Right cardiac atrium (tissue), 5 donors: ENCODE data around the gene CRIP1. TPM values are rescaled to one million over a fixed set of nuclear protein-coding genes. Genes with fewer than 3 reads are reported as not detected.
A peak's percentile ranks its signal among the peaks of the same experiment; 100 is the strongest.

Experiments used
- ATAC-seq, 2 donors: fragments of 200-7000 bp; cut with Tn5 transposase; one replicate each; pipeline versions ENCODE4 v1.8.0 to v1.9.1; 2020; ENCODE audit warnings: moderate library complexity in 2 of 2, mild to moderate bottlenecking in 1 of 2
- DNase-seq, 3 donors: peaks; one replicate each; pipeline ENCODE4 v3.0.0-alpha.2; 2020
- H3K27ac ChIP-seq: one replicate; pipeline ENCODE4 v1.5.1; 2013; ENCODE audit warnings: mild to moderate bottlenecking, low read length, control low read depth, moderate library complexity
- H3K27me3 ChIP-seq: one replicate; pipeline ENCODE4 v1.6.1; 2013; ENCODE audit not compliant: control insufficient read depth, insufficient read depth
- H3K4me1 ChIP-seq: one replicate; pipeline ENCODE4 v1.6.1; 2013; ENCODE audit warnings: low read length; ENCODE audit not compliant: control insufficient read depth, insufficient read depth
- H3K4me3 ChIP-seq: one replicate; pipeline ENCODE4 v1.5.1; 2013; ENCODE audit warnings: low read length, control low read depth
- H3K9me3 ChIP-seq: one replicate; pipeline ENCODE4 v1.6.1; 2013; ENCODE audit warnings: low read length; ENCODE audit not compliant: control insufficient read depth
- WGBS: extraction: QIAGEN DNeasy Blood & Tissue Kit; methylation state at CpG from one replicate; pipeline ENCODE4 v1.1.7; 2013; 5-methylcytosine and 5-hydroxymethylcytosine counted together
- intact Hi-C, 4 donors: fragments of 100-400 bp; cut with DNase I; formaldehyde crosslinking; loops; one replicate each; pipeline versions ENCODE4 v1.11.0 to v1.14.0; 2022 to 2023
- polyA plus RNA-seq: library from polyadenylated mRNA; stranded (reverse); fragments of 200-250 nt; gene quantifications from one replicate; pipeline ENCODE4 v1.2.3, GENCODE V29; 2013
- total RNA-seq, 4 donors: library from RNA; stranded (reverse); fragmentation: NEBNext Ultra II Directional; extraction: Animal tissue kit (Norgen Biotek cat#: 25700); gene quantifications; one replicate each; pipeline ENCODE4 v1.2.1, GENCODE V29; 2021
- donor health status: healthy with polysubstance abuse.
- donor health status: DM: no; HTN: yes; CAD: no.
- donor health status: DM: no; HTN: no; CAD: no.
- donor health status: DM: no; HTN: yes; CAD: no; lungs with severe emphysema.
- donor health status: DM: yes; HTN: yes; CAD: no.

The CRIP1 gene
- total and polyA plus RNA-seq, 5 donors = 161 to 243 (median 204) TPM

- Histone ChIP-seq H3K9me3 (no peaks in the 10 kb centered on the region), H3K27me3 (no peaks in the 10 kb centered on the region), H3K4me3 (no peak overlapping the region), H3K4me1 (no peaks in the 10 kb centered on the region), H3K27ac (no peak overlapping the region)
- DNase-seq (peak in 1 of 3 donors; percentile 71), ATAC-seq (no peak)
- intact Hi-C loops = no loop called here
- WGBS = 72% methylated on average over 29 of the region's 29 CpGs
These were observed 17.4 kb downstream of the CRIP1 start for GRCh38 chr14:105503935-105504692.

GRCh38 chr14:105505101-105505500, 18.4 kb downstream of the CRIP1 start:
- no peak overlapping the region for H3K27ac ChIP-seq
- H3K27me3 ChIP-seq = no peaks in the 10 kb centered on the region
- ATAC-seq (no peak), DNase-seq (no peak)
- intact Hi-C loops = no loop called here
- no peaks in the 10 kb centered on the region for H3K9me3 ChIP-seq
- no peaks in the 10 kb centered on the region for H3K4me1 ChIP-seq
- 87% methylated on average over 16 of the region's 16 CpGs for WGBS
- H3K4me3 ChIP-seq = no peak overlapping the region

- H3K9me3 ChIP-seq = no peaks in the 10 kb centered on the region
- no peak overlapping the region for H3K27ac ChIP-seq
- intact Hi-C loops = no loop called here
- H3K4me1 ChIP-seq = no peaks in the 10 kb centered on the region
- 77% methylated on average over 17 of the region's 17 CpGs for WGBS
- H3K4me3 ChIP-seq = no peak overlapping the region
- no peaks in the 10 kb centered on the region for H3K27me3 ChIP-seq
- DNase-seq (no peak), ATAC-seq (no peak)
These were observed 20.6 kb downstream of the CRIP1 start for GRCh38 chr14:105507247-105507646.

GRCh38 chr14:105508069-105508468, 21.4 kb downstream of the CRIP1 start:
- H3K4me3 ChIP-seq = no peak overlapping the region
- H3K4me1 ChIP-seq = no peaks in the 10 kb centered on the region
- no peak for ATAC-seq
- H3K9me3 ChIP-seq = no peaks in the 10 kb centered on the region
- no peak overlapping the region for H3K27ac ChIP-seq
- H3K27me3 ChIP-seq = no peaks in the 10 kb centered on the region
- DNase-seq = no peak
- intact Hi-C loops = no loop called here
- 75% methylated on average over 16 of the region's 16 CpGs for WGBS

- Histone ChIP-seq H3K9me3 (no peaks in the 10 kb centered on the region), H3K27me3 (no peaks in the 10 kb centered on the region)
- no peak for ATAC-seq
These were observed 21.9 kb downstream of the CRIP1 start for GRCh38 chr14:105508601-105509000.

GRCh38 chr14:105517096-105517495, 30.4 kb downstream of the CRIP1 start:
- Histone ChIP-seq H3K27ac (no peak overlapping the region), H3K9me3 (no peaks in the 10 kb centered on the region), H3K27me3 (no peaks in the 10 kb centered on the region), H3K4me3 (no peak overlapping the region), H3K4me1 (no peaks in the 10 kb centered on the region)
- no peak for ATAC-seq
- WGBS = 33% methylated on average over 5 of the region's 5 CpGs
- intact Hi-C loops = no loop called here
- no peak for DNase-seq

More at GRCh38 chr14:105508601-105509000, 21.9 kb downstream of the CRIP1 start:
- Histone ChIP-seq H3K4me1 (no peaks in the 10 kb centered on the region), H3K27ac (no peak overlapping the region), H3K4me3 (no peak overlapping the region)
- no peak for DNase-seq
- intact Hi-C loops = no loop called here
- 89% methylated on average over 12 of the region's 12 CpGs for WGBS

- H3K27me3 ChIP-seq = no peaks in the 10 kb centered on the region
- intact Hi-C loops = loop anchor here in 1 of 4 donors (10.0 kb wide), 1 partner anchor 145 kb away; no protein-coding TSS in a partner anchor
- no peaks in the 10 kb centered on the region for H3K9me3 ChIP-seq
- ATAC-seq = no peak
- WGBS = 66% methylated on average over 14 of the region's 14 CpGs
- no peak overlapping the region for H3K27ac ChIP-seq
- no peak overlapping the region for H3K4me3 ChIP-seq
- H3K4me1 ChIP-seq = no peaks in the 10 kb centered on the region
- DNase-seq = peak in 1 of 3 donors; percentile 5
These were observed 33.4 kb downstream of the CRIP1 start for GRCh38 chr14:105519946-105520698.

- 91% methylated on average over 9 of the region's 9 CpGs for WGBS
- intact Hi-C loops = loop anchor here in 1 of 4 donors (10.0 kb wide), 1 partner anchor 151 kb away; no protein-coding TSS in a partner anchor
- Histone ChIP-seq H3K4me1 (no peaks in the 10 kb centered on the region), H3K27me3 (no peaks in the 10 kb centered on the region), H3K9me3 (no peaks in the 10 kb centered on the region), H3K27ac (no peak overlapping the region), H3K4me3 (no peak overlapping the region)
- ATAC-seq (no peak), DNase-seq (no peak)
These were observed 38.6 kb downstream of the CRIP1 start for GRCh38 chr14:105525326-105525725.

- intact Hi-C loops = loop anchor here in 1 of 4 donors (10.0 kb wide), 1 partner anchor 151 kb away; no protein-coding TSS in a partner anchor
- peak within 1 kb of the TSS; percentile 62 for H3K4me3 ChIP-seq
- no peak within 1 kb of the TSS for H3K27ac ChIP-seq
- ATAC-seq = peak; percentile 3 to 6
- WGBS = 1% methylated on average over 88 of the region's 88 CpGs
- no peaks in the 10 kb centered on the region for H3K9me3 ChIP-seq
- no peaks in the 10 kb centered on the region for H3K4me1 ChIP-seq
- no peaks in the 10 kb centered on the region for H3K27me3 ChIP-seq
- peak in 2 of 3 donors; percentile 73 to 74 for DNase-seq
These were observed 39.4 kb downstream of the CRIP1 start, which contains the start of gene TMEM121 for GRCh38 chr14:105525861-105526775. Gene TMEM121 (plus strand): TSS chr14:105526583. CDS start chr14:105528835, 2,252 bp downstream.

- no peaks in the 10 kb centered on the region for H3K9me3 ChIP-seq
- H3K4me1 ChIP-seq = no peaks in the 10 kb centered on the region
- WGBS = 1% methylated on average over 48 of the region's 48 CpGs
- no peak overlapping the region for H3K27ac ChIP-seq
- DNase-seq (peak in 2 of 3 donors; percentile 74 to 76), ATAC-seq (peak; percentile 1 to 2)
- H3K4me3 ChIP-seq = peak overlapping the region; percentile 62
- intact Hi-C loops = loop anchor here in 1 of 4 donors (10.0 kb wide), 1 partner anchor 152 kb away; no protein-coding TSS in a partner anchor
- no peaks in the 10 kb centered on the region for H3K27me3 ChIP-seq
These were observed 40.2 kb downstream of the CRIP1 start for GRCh38 chr14:105526776-105527380.
